Panc1 (cell line): ENCODE data around the gene CCN5. TPM values are rescaled to one million over a fixed set of nuclear protein-coding genes. Genes with fewer than 3 reads are reported as not detected.
"Not testable (repeated sequence)": the region's sequence is repeated elsewhere in the genome, so short reads cannot be mapped to it uniquely, and the experiment has no call there.

ENCODE experiments used
- ATAC-seq: fragments of 200-7000 bp; cut with Tn5 transposase; 2 replicates; pipeline ENCODE4 v1.9.1; 2020; ENCODE audit warnings: mild to moderate bottlenecking, moderate library complexity
- BruUV-seq: library from RNA; stranded (reverse); fragments of 400-500 nt; replicated peaks from 2 replicates; lab custom pipeline; 2021; lab: Mats Ljungman, UMichigan
- CTCF ChIA-PET: fragments of 300-600 bp; sonication (Branson Sonifier 250); formaldehyde crosslinking; loops from one replicate; lab custom pipeline; 2022; ENCODE audit warnings: antibody characterized with exemption; lab: Charles Lee
- POLR2A ChIA-PET: fragments of 300-600 bp; sonication (Branson Sonifier 250); formaldehyde crosslinking; loops from one replicate; lab custom pipeline; 2022; ENCODE audit warnings: antibody characterized with exemption; lab: Charles Lee
- DNase-seq: peaks from one replicate; pipeline ENCODE4 v3.0.0-alpha.2; 2010; ENCODE audit warnings: low read depth, low spot score
- H3K27ac ChIP-seq: 2 replicates; pipeline ENCODE4 v1.5.1; 2011; ENCODE audit warnings: mild to moderate bottlenecking, low read length, inconsistent platforms
- H3K27me3 ChIP-seq: fragments of 200-500 bp; sonication (Bioruptor generic); 2 replicates; pipeline ENCODE4 v1.6.0; 2014; ENCODE audit warnings: low read length, inconsistent platforms; ENCODE audit not compliant: control insufficient read depth, insufficient read depth
- H3K36me3 ChIP-seq: fragments of 200-500 bp; sonication (Bioruptor generic); 2 replicates; pipeline ENCODE4 v1.5.1; 2014; ENCODE audit warnings: inconsistent platforms, mild to moderate bottlenecking, low read length, moderate library complexity; ENCODE audit not compliant: control insufficient read depth, insufficient read depth
- H3K4me1 ChIP-seq: 2 replicates; pipeline ENCODE4 v1.5.1; 2011; ENCODE audit warnings: inconsistent platforms, mild to moderate bottlenecking, low read length, moderate library complexity; ENCODE audit not compliant: control insufficient read depth, insufficient read depth
- H3K4me3 ChIP-seq, 2 experiments: 2 replicates each; pipeline ENCODE4 v1.5.1; 2011 to 2012; ENCODE audit warnings: low read depth in 2 of 2, low read length in 2 of 2, mild to moderate bottlenecking in 2 of 2, inconsistent platforms in 1 of 2, moderate library complexity in 1 of 2
- H3K9me3 ChIP-seq: fragments of 200-500 bp; sonication (Bioruptor generic); 2 replicates; pipeline ENCODE4 v1.5.1; 2014; ENCODE audit warnings: low read depth, mild to moderate bottlenecking, inconsistent platforms, low read length, moderate library complexity; ENCODE audit not compliant: control insufficient read depth, insufficient read depth
- POLR2AphosphoS5 ChIP-seq: IDR thresholded peaks from 2 replicates; pipeline ENCODE4 v1.6.1; 2012; ENCODE audit warnings: mild to moderate bottlenecking, low read depth, low read length, moderate library complexity
- REST ChIP-seq, 2 experiments: IDR thresholded peaks; 2 replicates each; pipeline ENCODE4 v1.6.1; 2011 to 2012; ENCODE audit warnings: low read depth in 2 of 2, control low read depth in 1 of 2, low read length in 1 of 2, mild to moderate bottlenecking in 1 of 2, moderate library complexity in 1 of 2; ENCODE audit not compliant: insufficient read depth in 1 of 2
- SIN3A ChIP-seq: IDR thresholded peaks from 2 replicates; pipeline ENCODE4 v1.6.1; 2012; ENCODE audit warnings: low read depth, mild to moderate bottlenecking, low read length, moderate library complexity, borderline replicate concordance; ENCODE audit not compliant: insufficient read depth
- TCF7L2 ChIP-seq: IDR thresholded peaks from 2 replicates; pipeline ENCODE4 v1.6.1; 2011; ENCODE audit warnings: mild to moderate bottlenecking, low read depth, low read length, inconsistent platforms
- in situ Hi-C: cut with HindIII; loops from 2 replicates; pipeline ENCODE4 v1.10.0; 2016; ENCODE audit warnings: low sequenced_read_pairs, low pct_unique_long_range_greater_than_20kb
- intact Hi-C: fragments of 100-400 bp; cut with micrococcal nuclease; formaldehyde crosslinking; loops from one replicate; pipeline ENCODE4 v1.10.0; 2022; ENCODE audit not compliant: unreplicated experiment
- total RNA-seq: library from RNA; stranded (reverse); gene quantifications from one replicate; pipeline ENCODE4 v1.2.1, GENCODE V29; 2021; ENCODE audit not compliant: unreplicated experiment
- TF ChIP-seq, protein P1 (sequence below): fragments of 450-650 bp; IDR thresholded peaks from 2 replicates; pipeline ENCODE4 v1.5.1; 2017; ENCODE audit warnings: mild to moderate bottlenecking

The CCN5 gene
- total RNA-seq, 1 experiment from 2014 or later: 15.2 TPM

DNA sequence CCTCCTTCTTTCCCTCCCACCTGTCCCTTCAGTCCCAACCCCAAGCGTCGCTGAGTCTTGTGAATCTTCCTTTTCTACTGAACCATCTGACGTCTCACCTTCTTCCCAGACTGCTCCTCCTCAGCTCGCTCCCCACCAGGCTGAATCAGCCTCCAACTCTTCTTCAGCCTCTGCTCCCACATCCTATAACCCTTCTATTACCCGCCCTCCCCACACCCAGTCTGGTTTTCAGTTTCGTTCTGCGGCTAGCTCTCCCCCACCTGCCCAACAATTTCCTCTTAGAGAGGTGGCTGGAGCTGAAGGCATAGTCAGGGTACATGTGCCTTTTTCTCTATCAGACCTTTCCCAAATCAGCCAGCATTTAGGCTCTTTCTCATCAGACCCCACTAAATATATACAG lies 43.6 kb upstream of the CCN5 start:
- DNase-seq, ATAC-seq, POLR2A ChIA-PET, CTCF ChIA-PET, H3K27ac ChIP-seq, H3K27me3 ChIP-seq, in situ Hi-C loops, H3K4me1 ChIP-seq, H3K36me3 ChIP-seq, H3K4me3 ChIP-seq, BruUV-seq, intact Hi-C loops, H3K9me3 ChIP-seq: not testable (repeated sequence)

- H3K9me3 ChIP-seq, in situ Hi-C loops, intact Hi-C loops, BruUV-seq, DNase-seq, ATAC-seq, POLR2A ChIA-PET, H3K36me3 ChIP-seq, H3K4me3 ChIP-seq, H3K27ac ChIP-seq, CTCF ChIA-PET, H3K27me3 ChIP-seq, H3K4me1 ChIP-seq: not testable (repeated sequence)
These were observed 42.8 kb upstream of the CCN5 start for GRCh38 chr20:44672318-44672902.

GRCh38 chr20:44678242-44678641 lies 36.9 kb upstream of the CCN5 start:
- in situ Hi-C loops (no loop called here), intact Hi-C loops (no loop called here)
- Histone ChIP-seq H3K36me3 (no peaks in the 10 kb centered on the region), H3K27ac (no peak overlapping the region), H3K4me3 (no peak overlapping the region), H3K27me3 (no peaks in the 10 kb centered on the region), H3K9me3 (no peaks in the 10 kb centered on the region), H3K4me1 (no peaks in the 10 kb centered on the region)
- no peak for ATAC-seq
- TF ChIP-seq TCF7L2 (no peak), POLR2AphosphoS5 (no peak), REST (IDR thresholded peaks at IDR 0.05; ENCODE audit: insufficient read depth in 1 of 2, low read depth in 2 of 2, low read length in 1 of 2) (no peak), SIN3A (no peak)
- TF ChIP-seq, protein P1, sequence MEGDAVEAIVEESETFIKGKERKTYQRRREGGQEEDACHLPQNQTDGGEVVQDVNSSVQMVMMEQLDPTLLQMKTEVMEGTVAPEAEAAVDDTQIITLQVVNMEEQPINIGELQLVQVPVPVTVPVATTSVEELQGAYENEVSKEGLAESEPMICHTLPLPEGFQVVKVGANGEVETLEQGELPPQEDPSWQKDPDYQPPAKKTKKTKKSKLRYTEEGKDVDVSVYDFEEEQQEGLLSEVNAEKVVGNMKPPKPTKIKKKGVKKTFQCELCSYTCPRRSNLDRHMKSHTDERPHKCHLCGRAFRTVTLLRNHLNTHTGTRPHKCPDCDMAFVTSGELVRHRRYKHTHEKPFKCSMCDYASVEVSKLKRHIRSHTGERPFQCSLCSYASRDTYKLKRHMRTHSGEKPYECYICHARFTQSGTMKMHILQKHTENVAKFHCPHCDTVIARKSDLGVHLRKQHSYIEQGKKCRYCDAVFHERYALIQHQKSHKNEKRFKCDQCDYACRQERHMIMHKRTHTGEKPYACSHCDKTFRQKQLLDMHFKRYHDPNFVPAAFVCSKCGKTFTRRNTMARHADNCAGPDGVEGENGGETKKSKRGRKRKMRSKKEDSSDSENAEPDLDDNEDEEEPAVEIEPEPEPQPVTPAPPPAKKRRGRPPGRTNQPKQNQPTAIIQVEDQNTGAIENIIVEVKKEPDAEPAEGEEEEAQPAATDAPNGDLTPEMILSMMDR: no peak
- DNase-seq: no peak
- BruUV-seq: no TSS peak
- CTCF ChIA-PET: no interaction called here
- POLR2A ChIA-PET: no interaction called here
